Stimulated activated CD4-positive, alpha-beta T cell treated with anti-CD3 and anti-CD28 coated beads, TNF-alpha, amount 100 ng/mL, for 24 hours (primary cell): Measurements from ENCODE around the gene IL32.

Experiments used
- DNase-seq, 3 experiments: peaks; one replicate each; pipeline ENCODE4 v3.0.0-alpha.2; 2020; ENCODE audit warnings: low read depth in 3 of 3

Gene IL32

GRCh38 chr16:3089717-3090592 lies 24.5 kb downstream of the IL32 start:
- DNase-seq = no peak

DNA sequence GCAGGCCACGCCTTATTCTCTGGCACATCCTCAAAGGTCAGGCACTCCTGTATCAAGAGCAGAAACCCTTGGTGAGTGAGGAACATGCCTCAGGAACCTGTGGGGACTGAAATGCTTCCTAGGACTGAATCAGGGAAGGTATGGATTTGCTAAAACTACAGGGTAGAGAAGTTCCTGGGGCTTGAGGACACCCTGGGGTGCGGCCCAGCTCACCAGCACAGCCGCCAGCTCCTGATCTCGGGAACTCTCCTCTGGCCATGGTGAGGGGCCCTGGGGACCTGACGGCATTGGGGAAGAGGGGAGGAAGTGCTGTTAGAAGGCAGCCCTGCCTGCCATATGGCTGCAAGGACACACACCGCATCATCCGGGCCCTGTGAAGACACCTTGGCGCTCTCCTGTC lies 26.1 kb downstream of the IL32 start:
- no peak for DNase-seq

DNA sequence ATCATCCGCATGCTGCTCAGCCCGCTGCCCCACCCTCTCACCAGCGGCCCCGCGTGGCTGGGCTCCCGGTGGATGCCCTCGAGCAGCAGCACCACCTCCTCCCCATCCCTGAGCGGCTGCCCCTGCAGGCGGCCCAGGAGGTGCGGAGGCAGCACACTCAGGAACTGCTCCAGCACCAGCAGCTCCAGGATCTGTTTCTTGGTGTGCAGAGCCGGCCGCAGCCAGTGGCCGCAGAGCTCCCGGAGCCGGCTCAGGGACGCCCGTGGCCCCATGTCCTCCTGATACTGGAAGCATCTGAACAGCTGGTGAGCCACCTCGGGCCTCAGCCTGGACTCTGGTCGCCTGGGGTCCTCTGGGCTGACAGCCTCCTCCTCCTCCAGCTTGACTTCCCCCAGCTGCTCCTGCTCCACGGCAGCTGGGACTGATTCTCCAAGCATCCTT lies 27.1 kb downstream of the IL32 start:
- no peak for DNase-seq

- DNase-seq = no peak
Observed at GRCh38 chr16:3094289-3095027, 29.0 kb downstream of the IL32 start.

DNA sequence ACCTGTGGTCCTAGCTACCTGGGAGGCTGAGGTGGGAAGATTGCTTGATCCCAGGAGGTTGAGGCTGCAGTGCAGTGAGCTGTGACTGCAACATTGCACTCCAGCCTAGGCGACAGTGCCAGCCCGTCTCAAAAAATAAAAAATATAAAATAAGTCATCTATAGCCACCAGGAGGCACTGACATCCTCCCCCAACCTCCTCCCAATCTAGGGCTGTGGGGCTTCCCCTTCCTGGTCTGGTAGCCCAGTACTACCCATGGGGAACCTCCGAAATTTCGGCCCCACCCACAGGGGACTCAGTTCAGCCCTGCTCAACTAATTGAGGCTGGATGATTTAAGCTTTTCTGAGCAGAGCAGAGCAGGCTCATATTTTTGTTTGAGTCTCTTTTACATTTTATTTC lies 30.4 kb downstream of the IL32 start:
- peak in 1 of 3 experiments; percentile 59 for DNase-seq

GRCh38 chr16:3096362-3096761 lies 30.9 kb downstream of the IL32 start:
- no peak for DNase-seq

DNA sequence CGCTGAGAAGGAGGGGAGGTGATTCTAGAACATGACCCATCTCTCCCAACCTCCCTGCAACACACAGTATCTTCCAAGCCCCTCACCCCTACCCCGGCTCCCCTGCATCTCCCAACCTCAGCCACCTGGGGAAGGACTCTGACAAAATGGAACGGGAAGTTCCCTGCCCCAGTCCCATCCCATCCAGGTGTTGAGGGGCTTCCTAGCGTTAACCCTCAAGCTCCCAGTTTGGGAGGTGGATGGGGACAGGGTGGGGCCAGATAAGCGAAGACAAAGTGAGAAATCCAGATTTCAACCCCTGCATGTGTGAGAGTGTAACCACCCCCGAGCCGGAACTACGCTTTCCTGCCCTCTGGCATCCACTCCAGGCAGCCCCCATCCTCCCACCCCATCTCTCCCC lies 31.8 kb downstream of the IL32 start:
- DNase-seq = no peak

DNA sequence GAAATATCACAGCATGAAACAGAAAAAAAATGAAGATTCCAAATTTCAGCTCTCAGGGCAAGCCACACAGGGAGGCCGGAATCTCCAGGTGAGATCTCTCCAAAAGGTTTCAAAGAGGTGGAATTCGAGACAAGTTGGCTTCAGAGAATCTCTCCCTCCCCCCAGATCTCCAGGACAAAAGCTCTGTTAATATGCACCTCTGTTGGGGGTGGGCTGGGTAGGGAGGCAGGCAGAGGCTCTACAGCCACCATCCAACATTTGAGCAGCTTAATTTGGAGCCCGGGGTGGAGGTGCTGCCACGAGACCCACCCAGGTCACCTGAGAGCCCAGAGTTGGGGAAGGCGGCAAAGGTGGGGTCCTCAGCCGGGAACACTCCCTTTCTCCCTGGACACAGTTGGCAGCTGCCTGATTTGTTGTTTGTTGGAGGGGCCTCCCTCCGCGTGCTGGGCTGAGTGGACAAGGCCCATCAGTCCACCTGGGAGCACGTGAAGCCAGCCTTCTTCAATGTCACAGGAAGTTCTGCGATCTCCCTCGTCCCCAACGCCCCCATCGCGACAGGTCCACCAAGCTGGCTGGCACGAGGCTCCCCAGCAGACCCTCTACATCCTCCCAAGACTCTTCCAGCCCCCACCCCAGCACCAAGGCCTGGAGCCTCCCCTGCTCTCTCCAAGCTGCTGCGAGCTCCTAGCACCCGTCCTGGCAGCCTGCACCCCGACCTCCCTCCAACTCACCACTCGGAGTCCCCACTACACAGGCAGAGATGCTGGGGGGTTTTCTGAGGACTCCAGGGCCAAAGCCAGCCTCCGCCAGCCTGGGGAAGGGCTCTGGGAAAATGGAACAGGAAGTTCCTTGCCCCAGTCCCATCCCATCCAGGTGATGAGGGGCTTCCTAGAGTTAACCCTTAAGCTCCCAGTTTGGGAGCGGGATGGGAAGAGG lies 33.3 kb downstream of the IL32 start, which contains the start of gene ZSCAN10:
Gene ZSCAN10 (minus strand): TSS at position 836 of the 936 bp plus-strand sequence. CDS start 6,357 bp downstream, outside the sequence.
- DNase-seq = no peak

DNA sequence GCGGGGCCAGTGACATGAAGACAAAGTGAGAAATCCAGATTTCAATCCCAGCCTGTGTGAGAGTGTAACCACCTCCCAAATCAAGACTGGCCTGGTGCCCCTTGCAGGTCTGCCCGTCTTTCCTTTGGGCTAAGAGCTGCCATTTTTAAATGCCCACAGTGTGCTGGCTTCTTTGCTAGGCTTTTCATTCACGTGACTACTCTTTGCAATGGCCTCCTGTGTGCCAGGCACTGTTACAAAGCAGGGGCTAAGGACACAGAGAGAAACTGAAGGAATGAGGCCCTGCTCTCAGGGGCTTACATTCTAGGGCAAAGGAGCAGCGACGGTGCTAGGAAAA lies 33.9 kb downstream of the IL32 start:
- no peak for DNase-seq

GRCh38 chr16:3099732-3100499 lies 34.5 kb downstream of the IL32 start:
- peak; percentile 84 to 95 (median 87) for DNase-seq

DNA sequence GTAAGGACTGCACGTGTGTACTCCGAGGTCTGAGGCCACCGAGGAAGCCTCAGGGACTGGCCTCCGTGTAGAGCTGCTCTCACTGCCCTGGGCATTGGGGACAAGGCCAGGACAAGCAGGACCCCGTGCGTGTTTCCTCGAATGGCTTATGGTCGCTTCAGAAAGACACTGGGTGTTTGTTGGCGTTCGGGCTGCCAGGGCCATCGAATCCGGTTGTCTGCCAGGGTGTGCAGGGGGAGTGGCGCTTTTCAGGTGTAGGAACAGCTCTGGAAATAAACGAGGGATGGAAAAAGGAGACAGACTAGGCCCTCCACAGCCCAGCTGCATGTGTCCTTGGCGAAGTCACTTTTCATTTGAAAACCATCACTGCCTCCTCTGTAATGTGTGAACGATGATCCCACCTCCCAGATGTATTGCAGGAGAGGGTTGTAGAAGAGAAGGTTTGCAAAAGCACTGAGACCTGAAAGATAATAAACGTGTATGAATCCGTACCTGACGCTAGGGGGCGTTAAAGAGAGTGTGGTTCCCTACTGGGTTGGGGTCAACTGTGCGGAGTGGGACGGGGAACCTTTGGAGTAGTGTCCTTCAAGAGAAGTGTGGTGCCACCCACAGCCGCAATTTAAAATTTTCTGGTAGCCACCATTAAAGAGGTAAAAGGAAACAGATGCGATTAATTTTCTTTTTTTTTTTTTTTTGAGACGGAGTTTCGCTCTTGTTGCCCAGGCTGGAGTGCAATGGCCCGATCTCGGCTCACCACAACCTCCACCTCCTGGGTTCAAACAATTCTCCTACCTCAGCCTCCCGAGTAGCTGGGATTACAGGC lies 35.8 kb downstream of the IL32 start:
- no peak for DNase-seq

GRCh38 chr16:3101841-3102470 lies 36.5 kb downstream of the IL32 start:
- DNase-seq = no peak

DNA sequence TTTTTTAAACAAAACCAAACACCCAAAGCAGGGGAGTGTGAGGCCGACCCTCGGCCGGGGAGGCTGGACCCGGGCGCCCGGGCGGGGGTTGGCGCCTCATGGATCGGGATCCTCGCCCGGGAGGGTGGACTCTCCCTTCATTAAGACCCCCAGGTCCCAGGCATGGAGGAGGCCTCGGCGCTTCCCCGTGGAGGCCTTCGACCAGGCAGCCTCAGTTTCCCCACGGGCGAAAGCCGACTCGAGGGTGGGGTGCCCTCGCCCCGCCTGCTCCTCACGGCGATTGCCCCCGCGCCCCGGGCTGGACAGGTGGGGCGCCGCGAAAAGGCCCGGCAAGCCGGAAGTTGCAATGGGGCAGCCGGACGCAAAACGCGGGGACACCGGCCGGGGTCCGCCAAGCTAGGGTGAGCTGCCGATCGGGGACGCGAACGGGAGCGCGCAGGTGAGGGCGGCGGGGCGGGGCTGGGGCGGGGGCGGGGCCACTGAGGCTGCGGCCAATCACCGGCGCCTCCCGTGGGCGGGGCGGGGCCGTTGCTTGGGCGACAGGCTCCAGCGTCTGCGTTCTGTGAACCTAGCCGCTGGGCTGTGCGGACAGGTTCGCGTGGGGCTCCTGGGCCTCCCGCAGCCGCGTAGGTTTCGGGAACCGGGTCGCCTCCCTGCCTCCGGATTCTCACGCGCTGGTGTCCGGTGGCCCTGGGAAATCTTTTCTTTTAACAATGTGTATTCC lies 40.9 kb downstream of the IL32 start:
- peak; percentile 80 to 93 (median 81) for DNase-seq

GRCh38 chr16:3112058-3112880 lies 46.8 kb downstream of the IL32 start, which contains the start of gene ZNF205:
Gene ZNF205, plus strand, starts transcription at chr16:3112586. Its CDS starts 845 bp downstream, at chr16:3113431.
- DNase-seq = no peak

- DNase-seq = no peak
Observed at GRCh38 chr16:3112881-3113574, 47.6 kb downstream of the IL32 start.

DNA sequence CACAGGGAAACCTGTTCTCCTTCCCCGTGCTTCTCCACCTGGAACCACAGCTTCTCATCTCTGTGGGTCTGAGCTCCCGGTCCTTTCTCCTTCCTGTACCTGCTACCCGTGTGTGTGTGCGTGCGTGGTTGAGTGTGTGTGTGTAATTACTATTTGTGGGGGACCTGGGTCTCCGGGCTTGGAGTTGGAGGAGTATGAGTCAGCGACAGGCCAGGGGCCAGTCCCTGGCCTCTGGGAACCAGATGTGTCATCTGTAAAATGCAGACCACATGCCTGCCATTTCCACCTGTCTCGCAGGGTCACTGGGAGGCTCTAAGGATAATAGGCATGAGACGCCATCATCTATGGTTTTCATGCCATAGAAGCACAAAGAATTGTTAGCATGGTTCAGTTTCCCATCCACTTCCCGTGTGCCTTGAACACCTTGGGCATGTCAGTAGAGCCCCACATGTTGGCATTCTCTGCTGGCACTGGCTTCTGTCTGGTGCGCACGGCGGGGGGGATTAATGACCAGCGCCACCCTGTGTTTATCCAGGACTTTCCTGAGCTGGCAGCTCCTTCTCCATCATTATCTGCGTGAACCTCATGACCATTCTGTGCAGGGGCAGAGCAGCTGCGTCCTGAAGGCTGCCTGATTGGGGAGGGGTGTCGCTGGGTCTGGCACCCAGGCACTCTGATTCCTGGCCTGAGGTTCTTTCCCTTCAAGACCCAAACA lies 48.5 kb downstream of the IL32 start:
- no peak for DNase-seq

- DNase-seq = no peak
Observed at GRCh38 chr16:3115003-3115402, 49.6 kb downstream of the IL32 start.
